Neuron (in vitro differentiated cells): Measurements from ENCODE around the gene DPY30.
"Not testable (repeated sequence)": the region's sequence is repeated elsewhere in the genome, so short reads cannot be mapped to it uniquely, and the experiment has no call there.

Source experiments
- H2AFZ ChIP-seq: one replicate; pipeline ENCODE4 v1.6.1; 2013; ENCODE audit warnings: low read depth, mild to moderate bottlenecking, inconsistent platforms, low read length, moderate library complexity
- H3K27me3 ChIP-seq: one replicate; pipeline ENCODE4 v1.6.1; 2013; ENCODE audit warnings: low read length; ENCODE audit not compliant: insufficient read depth
- H3K36me3 ChIP-seq: one replicate; pipeline ENCODE4 v1.6.1; 2013; ENCODE audit warnings: low read length; ENCODE audit not compliant: insufficient read depth
- H3K4me1 ChIP-seq: one replicate; pipeline ENCODE4 v1.6.1; 2013; ENCODE audit warnings: low read length; ENCODE audit not compliant: insufficient read depth
- H3K4me3 ChIP-seq: 2 replicates; pipeline ENCODE4 v1.5.1; 2013; ENCODE audit warnings: mild to moderate bottlenecking, low read length, moderate library complexity
- H3K9me3 ChIP-seq: one replicate; pipeline ENCODE4 v1.6.1; 2013; ENCODE audit warnings: low read length

The DPY30 gene

GRCh38 chr2:32043561-32043960, 4.0 kb upstream of the DPY30 start:
- Histone ChIP-seq H3K9me3 (no peaks in the 10 kb centered on the region), H3K4me3 (no peak overlapping the region), H3K27me3 (no peaks in the 10 kb centered on the region), H2AFZ (no peak overlapping the region), H3K36me3 (no peaks in the 10 kb centered on the region), H3K4me1 (peaks cover 4% of the 10 kb centered on the region)

GRCh38 chr2:32034198-32034887, 5.3 kb downstream of the DPY30 start:
- not testable (repeated sequence) for H2AFZ ChIP-seq, H3K9me3 ChIP-seq
- peaks cover 34% of the 10 kb centered on the region for H3K36me3 ChIP-seq

GRCh38 chr2:32018789-32019482, 20.7 kb downstream of the DPY30 start:
- not testable (repeated sequence) for H2AFZ ChIP-seq, H3K4me1 ChIP-seq, H3K4me3 ChIP-seq, H3K9me3 ChIP-seq, H3K27me3 ChIP-seq
- H3K36me3 ChIP-seq, result peaks cover 38% of the 10 kb centered on the region

More at GRCh38 chr2:32034198-32034887, 5.3 kb downstream of the DPY30 start:
- not testable (repeated sequence) for H3K4me3 ChIP-seq, H3K27me3 ChIP-seq, H3K4me1 ChIP-seq

GRCh38 chr2:32012872-32013271, 26.7 kb downstream of the DPY30 start:
- Histone ChIP-seq H3K36me3 (peaks cover 9% of the 10 kb centered on the region), H3K9me3 (no peaks in the 10 kb centered on the region), H3K4me1 (peaks cover 18% of the 10 kb centered on the region), H2AFZ (no peak overlapping the region), H3K27me3 (no peaks in the 10 kb centered on the region), H3K4me3 (no peak overlapping the region)

GRCh38 chr2:32011485-32011960, 28.1 kb downstream of the DPY30 start:
- Histone ChIP-seq H3K4me3 (peak overlapping the region; percentile 51), H3K9me3 (no peaks in the 10 kb centered on the region), H2AFZ (peak overlapping the region; percentile 50), H3K4me1 (peaks cover 20% of the 10 kb centered on the region), H3K36me3 (peaks cover 4% of the 10 kb centered on the region), H3K27me3 (no peaks in the 10 kb centered on the region)

- peaks cover 20% of the 10 kb centered on the region for H3K4me1 ChIP-seq
- H3K27me3 ChIP-seq, result no peaks in the 10 kb centered on the region
- peaks cover 4% of the 10 kb centered on the region for H3K36me3 ChIP-seq
- H3K4me3 ChIP-seq, result peak within 1 kb of the TSS; percentile 78
- H2AFZ ChIP-seq, result peak within 1 kb of the TSS; percentile 50
- no peaks in the 10 kb centered on the region for H3K9me3 ChIP-seq
Measured at GRCh38 chr2:32010670-32011484, 28.7 kb downstream of the DPY30 start, which contains the start of gene MEMO1. Gene MEMO1, minus strand, starts transcription at chr2:32011008. Its CDS starts 761 bp downstream, at chr2:32010247.

- not testable (repeated sequence) for H3K9me3 ChIP-seq, H2AFZ ChIP-seq, H3K27me3 ChIP-seq, H3K36me3 ChIP-seq
- Histone ChIP-seq H3K4me3 (peak overlapping the region; percentile 78), H3K4me1 (peaks cover 20% of the 10 kb centered on the region)
Measured at GRCh38 chr2:32010280-32010669, 29.3 kb downstream of the DPY30 start.

- H3K4me1 ChIP-seq, result peaks cover 20% of the 10 kb centered on the region
Measured at GRCh38 chr2:32009516-32010256, 29.9 kb downstream of the DPY30 start.

GRCh38 chr2:32008805-32009515, 30.6 kb downstream of the DPY30 start:
- Histone ChIP-seq H3K4me1 (peaks cover 20% of the 10 kb centered on the region), H3K9me3 (no peaks in the 10 kb centered on the region), H2AFZ (no peak overlapping the region), H3K36me3 (peaks cover 3% of the 10 kb centered on the region), H3K27me3 (no peaks in the 10 kb centered on the region), H3K4me3 (peak overlapping the region; percentile 78)

More at GRCh38 chr2:32009516-32010256, 29.9 kb downstream of the DPY30 start:
- Histone ChIP-seq H2AFZ (no peak overlapping the region), H3K9me3 (no peaks in the 10 kb centered on the region), H3K4me3 (peak overlapping the region; percentile 78), H3K36me3 (peaks cover 3% of the 10 kb centered on the region), H3K27me3 (no peaks in the 10 kb centered on the region)

- Histone ChIP-seq H3K4me1 (peaks cover 10% of the 10 kb centered on the region), H3K9me3 (no peaks in the 10 kb centered on the region), H3K27me3 (no peaks in the 10 kb centered on the region), H3K36me3 (peaks cover 3% of the 10 kb centered on the region), H3K4me3 (no peak overlapping the region), H2AFZ (no peak overlapping the region)
Measured at GRCh38 chr2:32007121-32007391, 32.5 kb downstream of the DPY30 start.

GRCh38 chr2:32005371-32005976, 34.1 kb downstream of the DPY30 start:
- no peak overlapping the region for H3K4me3 ChIP-seq
- peaks cover 2% of the 10 kb centered on the region for H3K4me1 ChIP-seq
- H3K27me3 ChIP-seq, result no peaks in the 10 kb centered on the region
- no peak overlapping the region for H2AFZ ChIP-seq
- peaks cover 2% of the 10 kb centered on the region for H3K9me3 ChIP-seq
- peaks cover 3% of the 10 kb centered on the region for H3K36me3 ChIP-seq

- Histone ChIP-seq H2AFZ (no peak overlapping the region), H3K36me3 (peaks cover 3% of the 10 kb centered on the region), H3K9me3 (peaks cover 2% of the 10 kb centered on the region), H3K4me1 (peaks cover 2% of the 10 kb centered on the region), H3K4me3 (no peak overlapping the region), H3K27me3 (no peaks in the 10 kb centered on the region)
Measured at GRCh38 chr2:32003791-32004190, 35.8 kb downstream of the DPY30 start.
